ENCODE results near the gene TRMT112. TPM values are rescaled to one million over a fixed set of nuclear protein-coding genes. Genes with fewer than 3 reads are reported as not detected.
A peak's percentile ranks its signal among the peaks of the same experiment; 100 is the strongest.

Gene TRMT112
- total and polyA plus RNA-seq, 11 donors = 80.0 to 186 (median 107) TPM

- Histone ChIP-seq H3K27ac (peak overlapping the region in 2 of 12 donors; percentile 32 to 37), H3K36me3 (no peaks in the 10 kb centered on the region), H3K27me3 (no peaks in the 10 kb centered on the region), H3K4me1 (peaks cover 0 to 33% (median 16%) of the 10 kb centered on the region in 12 donors), H3K9me3 (peaks cover 0 to 5% (median 0%) of the 10 kb centered on the region in 12 donors), H3K4me3 (peak overlapping the region in 1 of 12 donors; percentile 12)
- DNase-seq (peak; percentile 61 to 88 (median 83)), ATAC-seq (peak in 3 of 4 donors; percentile 77 to 80 (median 78))
- 41 to 47% (median 44%) methylated on average over 15 to 20 of the region's 20 CpGs for WGBS, 4 donors
- intact Hi-C loops (cut with DNase I) = no loop called here
- no peak for TF ChIP-seq POLR2A (IDR thresholded peaks at IDR 0.05)
- peak; percentile 16 to 55 (median 34) for TF ChIP-seq CTCF (IDR thresholded peaks at IDR 0.05)
These were observed 14.4 kb upstream of the TRMT112 start for GRCh38 chr11:64331569-64332371.

- Histone ChIP-seq H3K27me3 (no peaks in the 10 kb centered on the region), H3K9me3 (peaks cover 0 to 5% (median 0%) of the 10 kb centered on the region in 12 donors), H3K36me3 (no peaks in the 10 kb centered on the region), H3K27ac (no peak overlapping the region), H3K4me1 (peaks cover 0 to 33% (median 16%) of the 10 kb centered on the region in 12 donors), H3K4me3 (no peak overlapping the region)
- intact Hi-C loops (cut with DNase I) = no loop called here
- TF ChIP-seq POLR2A (IDR thresholded peaks at IDR 0.05) (no peak), CTCF (IDR thresholded peaks at IDR 0.05) (no peak)
- DNase-seq (no peak), ATAC-seq (no peak)
- WGBS, 4 donors = 77 to 84% (median 79%) methylated on average over 11 of the region's 11 CpGs
These were observed 13.5 kb upstream of the TRMT112 start for GRCh38 chr11:64330888-64331287.

DNA sequence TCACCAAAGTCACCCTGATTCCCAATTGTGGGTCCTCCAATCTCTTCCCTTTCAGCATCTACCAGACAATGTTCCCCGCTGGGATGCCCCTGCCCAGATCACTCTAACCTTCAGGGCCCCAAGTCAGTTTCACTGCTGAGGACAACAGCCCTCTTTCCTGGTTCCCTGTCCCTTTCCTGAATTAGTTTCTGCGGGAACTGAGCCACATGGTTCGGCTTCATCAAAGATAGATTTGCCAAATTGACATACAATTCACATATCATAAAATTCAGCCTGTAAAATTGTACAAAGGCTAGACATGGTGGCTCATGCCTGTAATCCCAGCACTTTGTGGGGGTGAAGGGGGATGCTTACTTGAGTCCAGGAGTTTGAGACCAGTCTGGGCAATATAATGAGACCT, 10.6 kb upstream of the TRMT112 start:
- ATAC-seq (no peak), DNase-seq (no peak)
- 79 to 84% (median 82%) methylated on average over 3 of the region's 3 CpGs for WGBS, 4 donors
- Histone ChIP-seq H3K36me3 (no peaks in the 10 kb centered on the region), H3K4me1 (peaks cover 0 to 26% (median 16%) of the 10 kb centered on the region in 12 donors), H3K27ac (no peak overlapping the region), H3K27me3 (no peaks in the 10 kb centered on the region), H3K4me3 (no peak overlapping the region), H3K9me3 (peaks cover 0 to 5% (median 0%) of the 10 kb centered on the region in 12 donors)
- no peak for TF ChIP-seq POLR2A (IDR thresholded peaks at IDR 0.05)
- TF ChIP-seq CTCF (IDR thresholded peaks at IDR 0.05) = no peak
- intact Hi-C loops (cut with DNase I) = no loop called here

- no peaks in the 10 kb centered on the region for H3K27me3 ChIP-seq
- TF ChIP-seq CTCF (IDR thresholded peaks at IDR 0.05) (no peak), POLR2A (IDR thresholded peaks at IDR 0.05) (no peak)
- no peak overlapping the region for H3K27ac ChIP-seq
- H3K9me3 ChIP-seq = peaks cover 0 to 5% (median 0%) of the 10 kb centered on the region in 12 donors
- ATAC-seq = no peak
- peaks cover 0 to 6% (median 0%) of the 10 kb centered on the region in 9 donors for H3K36me3 ChIP-seq
- peaks cover 0 to 26% (median 16%) of the 10 kb centered on the region in 12 donors for H3K4me1 ChIP-seq
- no peak overlapping the region for H3K4me3 ChIP-seq
- DNase-seq = no peak
- 85 to 91% (median 88%) methylated on average over 2 of the region's 2 CpGs for WGBS, 4 donors
- intact Hi-C loops (cut with DNase I) = no loop called here
These were observed 10.0 kb upstream of the TRMT112 start for GRCh38 chr11:64327375-64327774.
